Mucosa of rectum (tissue), 2 donors: Measurements from ENCODE around the gene LAMA4.
A peak's percentile ranks its signal among the peaks of the same experiment; 100 is the strongest.

Experiments used
- H3K27ac ChIP-seq, 2 donors: one replicate each; pipeline ENCODE4 v1.7.0; 2013; ENCODE audit warnings: inconsistent platforms in 2 of 2, low read depth in 2 of 2, low read length in 2 of 2
- H3K27me3 ChIP-seq, 2 donors: one replicate each; pipeline ENCODE4 v1.7.0; 2013; ENCODE audit warnings: low read length in 2 of 2; ENCODE audit not compliant: control insufficient read depth in 2 of 2, insufficient read depth in 2 of 2
- H3K36me3 ChIP-seq, 2 donors: one replicate each; pipeline ENCODE4 v1.7.0; 2013; ENCODE audit warnings: low read length in 2 of 2; ENCODE audit not compliant: control insufficient read depth in 2 of 2, insufficient read depth in 2 of 2
- H3K4me1 ChIP-seq, 2 donors: one replicate each; pipeline ENCODE4 v1.7.0; 2013; ENCODE audit warnings: low read length in 2 of 2, mild to moderate bottlenecking in 1 of 2; ENCODE audit not compliant: control insufficient read depth in 2 of 2, insufficient read depth in 2 of 2
- H3K4me3 ChIP-seq, 2 donors: one replicate each; pipeline ENCODE4 v1.7.0; 2013; ENCODE audit warnings: low read length in 2 of 2
- H3K9ac ChIP-seq, 2 donors: one replicate each; pipeline ENCODE4 v1.7.0; 2013; ENCODE audit warnings: low read length in 2 of 2, low read depth in 1 of 2, mild to moderate bottlenecking in 1 of 2
- H3K9me3 ChIP-seq, 2 donors: one replicate each; pipeline ENCODE4 v1.7.0; 2013; ENCODE audit warnings: low read length in 2 of 2; ENCODE audit not compliant: control insufficient read depth in 2 of 2
- donor health status: healthy.
- donor health status: Normal muscosa, but diverticular disease.

The LAMA4 gene

DNA sequence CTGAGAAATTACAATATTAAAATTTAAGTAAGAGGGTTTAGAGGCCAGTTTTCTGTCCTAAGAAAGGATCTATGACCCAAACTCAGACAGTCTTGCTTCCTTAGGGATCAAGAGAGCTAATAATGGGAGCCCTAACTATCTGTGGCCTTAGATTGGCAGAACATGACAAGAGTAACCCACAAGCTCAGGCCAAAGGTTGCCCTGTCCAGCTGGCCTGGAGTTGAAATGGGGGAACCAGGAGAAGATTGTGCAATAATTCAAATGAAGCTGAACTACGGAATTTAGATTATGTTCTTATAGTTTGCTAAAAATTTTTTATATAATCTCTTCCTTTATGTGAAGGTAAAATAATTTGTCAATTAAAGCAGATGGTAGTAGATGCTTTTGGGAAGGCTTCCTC, 26.4 kb downstream of the LAMA4 start:
- no peak overlapping the region for H3K9ac ChIP-seq
- H3K27ac ChIP-seq, result no peak overlapping the region
- H3K27me3 ChIP-seq, result no peaks in the 10 kb centered on the region
- H3K4me3 ChIP-seq, result no peak overlapping the region
- H3K4me1 ChIP-seq, result no peaks in the 10 kb centered on the region
- no peaks in the 10 kb centered on the region for H3K36me3 ChIP-seq
- H3K9me3 ChIP-seq, result no peaks in the 10 kb centered on the region

DNA sequence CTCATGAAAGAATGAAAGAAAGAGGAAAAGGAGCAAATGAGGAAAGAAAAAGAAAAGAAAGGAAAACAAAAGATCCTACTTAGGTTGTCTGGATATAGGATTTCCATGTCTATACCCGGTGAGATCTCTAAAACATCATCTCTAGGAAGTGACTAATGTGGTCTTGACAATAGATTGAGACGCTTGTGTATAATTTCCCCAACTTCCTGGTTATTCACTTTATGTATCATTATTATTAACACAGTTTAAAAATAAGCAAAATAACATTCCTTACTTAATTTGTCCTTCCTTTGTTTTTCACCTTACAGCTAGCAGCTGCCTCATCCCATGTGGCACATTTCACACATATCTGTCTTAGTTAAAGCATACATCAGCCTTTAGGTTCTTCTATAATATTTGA, 27.0 kb downstream of the LAMA4 start:
- no peak overlapping the region for H3K9ac ChIP-seq
- H3K27ac ChIP-seq, result no peak overlapping the region
- no peak overlapping the region for H3K4me3 ChIP-seq
- no peaks in the 10 kb centered on the region for H3K4me1 ChIP-seq
- H3K36me3 ChIP-seq, result no peaks in the 10 kb centered on the region
- no peaks in the 10 kb centered on the region for H3K27me3 ChIP-seq
- no peaks in the 10 kb centered on the region for H3K9me3 ChIP-seq

DNA sequence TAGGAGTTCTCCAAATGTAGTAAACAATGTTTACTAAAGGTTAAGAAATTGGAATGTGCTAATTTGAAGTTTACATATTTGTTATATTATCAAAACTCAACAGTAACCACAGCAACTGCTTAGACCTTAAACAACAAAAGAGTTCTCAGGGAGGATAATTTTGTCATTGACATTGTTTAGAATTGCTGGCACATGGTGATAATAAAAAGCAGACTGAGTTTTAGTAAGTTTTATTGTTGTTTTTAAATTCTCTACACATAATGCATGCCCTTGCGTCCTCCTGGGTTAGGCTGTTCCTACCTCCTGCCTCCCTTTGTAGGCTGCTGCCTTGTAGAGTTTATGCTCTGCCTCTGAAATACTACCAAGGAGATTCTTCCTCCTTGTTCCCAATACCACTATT, 28.7 kb downstream of the LAMA4 start:
- no peaks in the 10 kb centered on the region for H3K27me3 ChIP-seq
- H3K27ac ChIP-seq, result peak overlapping the region in 1 of 2 donors; percentile 27
- H3K9ac ChIP-seq, result no peak overlapping the region
- no peaks in the 10 kb centered on the region for H3K4me1 ChIP-seq
- no peaks in the 10 kb centered on the region for H3K36me3 ChIP-seq
- no peaks in the 10 kb centered on the region for H3K9me3 ChIP-seq
- H3K4me3 ChIP-seq, result no peak overlapping the region

DNA sequence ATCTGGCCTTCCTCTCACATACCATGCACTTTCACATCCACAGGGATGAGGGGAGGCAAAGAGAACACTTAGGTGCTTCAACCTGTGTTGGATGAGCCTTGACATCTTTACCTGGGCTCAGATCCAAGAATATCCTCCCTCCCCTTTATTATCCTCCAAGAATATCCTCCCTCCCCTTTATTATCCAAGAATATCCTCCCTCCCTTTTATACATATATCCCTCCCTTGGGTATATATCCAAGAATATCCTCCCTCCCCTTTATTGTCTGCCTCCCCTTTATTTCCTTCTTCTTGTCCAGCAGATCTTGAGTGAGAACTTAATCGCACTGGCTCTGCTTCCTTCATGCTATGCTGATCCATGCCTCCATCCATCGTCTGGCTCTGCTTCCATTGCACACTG, 30.3 kb downstream of the LAMA4 start:
- Histone ChIP-seq H3K36me3 (no peaks in the 10 kb centered on the region), H3K27ac (peak overlapping the region; percentile 48 to 64), H3K9ac (no peak overlapping the region), H3K27me3 (no peaks in the 10 kb centered on the region), H3K4me1 (no peaks in the 10 kb centered on the region), H3K4me3 (no peak overlapping the region), H3K9me3 (no peaks in the 10 kb centered on the region)

DNA sequence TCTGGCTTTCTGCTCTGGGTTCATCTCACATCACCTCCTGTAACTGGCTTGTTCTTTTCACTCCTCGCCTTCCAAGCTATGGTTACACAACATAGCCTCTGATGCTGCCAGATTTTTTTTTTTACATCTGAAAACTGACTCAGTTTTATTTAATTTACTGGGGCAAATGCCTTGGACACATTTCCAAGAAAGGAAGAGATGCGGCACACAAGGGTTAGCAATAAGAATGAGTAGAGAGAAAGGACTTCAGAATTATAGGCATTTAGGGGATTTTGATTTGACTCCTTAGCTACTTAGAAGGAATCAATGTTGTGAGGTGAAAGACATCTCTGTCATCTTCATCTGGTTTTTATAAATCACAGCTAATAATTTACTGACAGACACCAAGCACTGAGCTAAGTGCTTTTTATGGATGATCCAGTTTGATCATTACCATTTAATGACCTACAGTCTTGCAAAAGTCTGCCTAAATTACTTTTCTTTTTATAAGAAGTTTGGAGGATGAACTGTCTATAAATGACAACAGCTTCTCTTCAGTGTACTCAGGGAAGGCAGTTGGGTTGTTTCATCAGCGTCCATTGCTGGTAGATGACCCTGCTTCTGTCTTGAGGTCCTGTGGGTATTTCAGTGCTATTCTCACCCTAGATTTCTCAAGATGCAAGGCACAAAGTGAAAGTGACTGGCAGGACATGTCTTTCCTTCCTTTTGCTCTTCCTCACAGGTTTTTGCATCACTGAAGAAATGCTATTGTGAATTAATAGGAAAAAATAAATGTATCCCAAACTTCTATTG, 31.1 kb downstream of the LAMA4 start:
- Histone ChIP-seq H3K9me3 (no peaks in the 10 kb centered on the region), H3K27ac (peak overlapping the region; percentile 48 to 64), H3K4me1 (no peaks in the 10 kb centered on the region), H3K9ac (no peak overlapping the region), H3K4me3 (no peak overlapping the region), H3K27me3 (no peaks in the 10 kb centered on the region), H3K36me3 (no peaks in the 10 kb centered on the region)

DNA sequence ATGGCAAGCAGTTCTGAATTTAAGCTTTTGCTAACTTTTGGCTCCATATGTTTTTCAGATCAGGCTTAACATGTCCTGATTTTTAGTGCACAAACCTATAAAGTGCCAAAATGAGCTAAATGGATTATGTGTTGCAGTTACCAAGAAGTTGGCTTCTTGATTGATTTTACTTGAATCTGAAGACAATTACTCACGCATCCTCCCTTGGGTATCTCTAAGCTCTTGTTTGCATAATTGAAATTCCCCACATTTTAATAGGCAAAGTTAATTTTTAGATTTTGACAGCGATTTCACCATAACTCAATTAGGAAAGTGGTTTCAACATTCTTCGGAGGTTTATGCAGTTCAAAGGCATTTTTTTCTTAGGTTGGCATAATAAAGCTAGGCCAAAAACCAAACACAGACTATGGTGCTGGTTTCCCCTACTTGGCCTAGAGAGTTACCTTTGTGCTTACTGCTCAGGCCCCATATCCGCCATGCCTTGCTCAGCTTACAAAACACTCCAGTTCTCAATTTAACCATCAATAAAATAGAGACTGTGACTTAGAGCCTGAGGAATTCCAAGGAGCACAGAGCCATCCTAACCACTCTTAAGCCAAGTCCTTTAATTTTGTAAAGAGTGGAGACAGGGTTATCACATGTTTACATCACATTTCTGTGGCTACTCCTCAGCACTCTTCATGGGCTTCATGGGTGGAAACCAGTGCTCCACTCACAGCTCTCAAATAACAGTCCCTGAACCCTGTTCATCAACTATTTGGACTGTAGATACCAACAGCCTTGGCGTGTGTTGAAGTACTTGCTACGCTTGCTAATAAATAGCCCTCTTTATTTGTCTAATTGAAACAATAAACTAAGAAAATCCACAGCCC, 32.1 kb downstream of the LAMA4 start:
- no peak overlapping the region for H3K4me3 ChIP-seq
- no peak overlapping the region for H3K9ac ChIP-seq
- peak overlapping the region; percentile 33 to 72 for H3K27ac ChIP-seq
- no peaks in the 10 kb centered on the region for H3K4me1 ChIP-seq
- H3K27me3 ChIP-seq, result no peaks in the 10 kb centered on the region
- no peaks in the 10 kb centered on the region for H3K36me3 ChIP-seq
- no peaks in the 10 kb centered on the region for H3K9me3 ChIP-seq

DNA sequence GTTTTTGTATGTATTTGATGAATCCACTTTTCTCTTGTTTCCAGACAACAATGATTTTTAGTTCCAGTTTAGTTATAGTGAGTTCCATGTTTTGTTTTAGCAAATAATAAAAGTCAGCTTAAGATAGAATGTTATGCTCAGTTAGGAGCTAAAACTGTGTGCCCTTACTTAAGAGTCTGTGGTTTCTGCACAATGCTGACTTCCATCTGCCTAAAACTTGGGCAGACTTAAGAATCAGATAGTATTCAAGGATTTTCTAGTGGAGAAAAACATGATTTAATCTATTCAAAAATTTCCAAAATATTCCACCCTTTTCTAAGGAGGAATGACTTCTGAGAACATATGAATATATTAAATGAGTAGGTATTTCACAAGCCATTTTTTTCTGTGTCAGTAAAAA, 32.8 kb downstream of the LAMA4 start:
- Histone ChIP-seq H3K9ac (no peak overlapping the region), H3K36me3 (no peaks in the 10 kb centered on the region), H3K9me3 (no peaks in the 10 kb centered on the region), H3K4me1 (no peaks in the 10 kb centered on the region), H3K27ac (no peak overlapping the region), H3K4me3 (no peak overlapping the region), H3K27me3 (peaks cover 0 to 2% of the 10 kb centered on the region in 2 donors)

DNA sequence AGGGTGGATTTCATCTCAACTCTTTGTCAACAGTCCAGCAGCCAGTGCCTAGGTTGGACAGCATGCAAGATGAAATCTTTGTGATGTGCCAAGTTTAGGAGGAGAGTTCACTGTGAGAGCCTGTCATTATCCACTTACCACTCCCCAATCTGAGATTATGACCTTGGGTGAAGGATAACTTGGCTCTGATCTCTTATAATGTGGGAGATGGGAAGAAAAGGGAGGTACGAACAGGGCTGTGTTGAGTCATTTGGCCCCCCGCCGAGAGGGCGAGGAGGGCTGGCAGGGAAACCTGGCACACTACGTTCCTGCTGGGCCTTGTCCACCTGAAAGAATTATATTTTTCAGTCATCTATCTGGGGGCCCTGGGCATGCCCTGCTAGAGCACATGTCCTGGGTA, 35.8 kb downstream of the LAMA4 start:
- no peak overlapping the region for H3K4me3 ChIP-seq
- H3K4me1 ChIP-seq, result no peaks in the 10 kb centered on the region
- H3K36me3 ChIP-seq, result no peaks in the 10 kb centered on the region
- peaks cover 0 to 2% of the 10 kb centered on the region in 2 donors for H3K27me3 ChIP-seq
- H3K27ac ChIP-seq, result no peak overlapping the region
- no peak overlapping the region for H3K9ac ChIP-seq
- no peaks in the 10 kb centered on the region for H3K9me3 ChIP-seq

DNA sequence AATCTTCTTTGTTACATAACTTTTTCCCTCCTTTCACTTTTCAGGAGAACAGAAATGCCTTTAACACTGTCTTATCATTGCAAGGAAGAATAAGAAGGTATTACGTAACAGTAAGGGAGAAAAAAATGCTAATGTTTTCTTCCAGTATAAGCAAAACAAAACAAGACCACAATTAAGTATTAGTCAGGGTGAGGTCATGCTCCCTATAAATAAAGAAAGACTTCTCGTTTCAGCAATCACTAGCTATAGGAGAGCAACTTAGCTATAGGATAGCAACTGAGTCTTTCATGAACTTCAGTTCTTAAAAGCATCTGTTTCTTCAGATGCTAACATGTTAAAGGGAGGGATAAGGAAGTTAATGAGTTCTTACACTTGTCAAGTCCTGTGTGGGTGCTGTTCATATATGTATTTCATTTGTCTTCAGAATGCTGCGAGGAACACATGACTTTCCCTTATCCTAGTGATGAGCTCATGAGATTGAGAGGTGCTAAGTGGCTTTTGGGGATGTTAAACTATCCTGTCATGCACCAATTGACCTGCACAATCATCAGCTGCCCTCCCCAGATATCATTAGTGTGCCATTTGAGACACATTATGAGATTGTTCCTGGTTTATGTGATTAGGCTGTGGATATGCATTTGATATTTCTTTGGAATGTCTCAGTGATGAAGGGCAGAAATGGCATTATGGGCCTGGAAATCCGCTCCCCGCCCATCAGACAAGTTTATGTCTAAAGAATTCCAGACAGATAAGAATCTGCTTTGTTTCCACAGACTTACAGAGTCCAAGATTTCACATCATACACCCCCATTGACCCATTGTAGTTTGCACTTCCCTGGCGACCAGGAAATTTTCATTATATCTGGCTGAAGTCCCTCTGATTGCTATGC, 37.5 kb downstream of the LAMA4 start:
- peaks cover 0 to 2% of the 10 kb centered on the region in 2 donors for H3K27me3 ChIP-seq
- no peaks in the 10 kb centered on the region for H3K9me3 ChIP-seq
- H3K27ac ChIP-seq, result peak overlapping the region; percentile 31 to 50
- H3K4me1 ChIP-seq, result no peaks in the 10 kb centered on the region
- H3K9ac ChIP-seq, result no peak overlapping the region
- no peaks in the 10 kb centered on the region for H3K36me3 ChIP-seq
- no peak overlapping the region for H3K4me3 ChIP-seq
